Duodenal mucosa (tissue), 2 donors: ENCODE data around the gene KISS1.

ENCODE experiments used
- H3K27ac ChIP-seq: one replicate; pipeline ENCODE4 v1.7.0; 2013; ENCODE audit warnings: low read depth, low read length
- H3K27me3 ChIP-seq, 2 donors: one replicate each; pipeline ENCODE4 v1.7.0; 2013; ENCODE audit warnings: low read length in 2 of 2, control low read depth in 1 of 2; ENCODE audit not compliant: insufficient read depth in 2 of 2, control insufficient read depth in 1 of 2
- H3K36me3 ChIP-seq, 2 donors: one replicate each; pipeline ENCODE4 v1.7.0; 2013; ENCODE audit warnings: low read length in 2 of 2, control low read depth in 1 of 2; ENCODE audit not compliant: insufficient read depth in 2 of 2, control insufficient read depth in 1 of 2
- H3K4me1 ChIP-seq, 2 donors: one replicate each; pipeline ENCODE4 v1.7.0; 2013; ENCODE audit warnings: low read length in 2 of 2, control low read depth in 1 of 2; ENCODE audit not compliant: insufficient read depth in 2 of 2, control insufficient read depth in 1 of 2
- H3K4me3 ChIP-seq, 2 donors: one replicate each; pipeline ENCODE4 v1.7.0; 2013; ENCODE audit warnings: low read length in 2 of 2, low read depth in 1 of 2
- H3K9ac ChIP-seq, 2 donors: one replicate each; pipeline ENCODE4 v1.7.0; 2013; ENCODE audit warnings: low read length in 2 of 2, low read depth in 1 of 2
- H3K9me3 ChIP-seq, 2 donors: one replicate each; pipeline ENCODE4 v1.7.0; 2013; ENCODE audit warnings: low read length in 2 of 2, control low read depth in 1 of 2; ENCODE audit not compliant: control insufficient read depth in 1 of 2

KISS1 gene

DNA sequence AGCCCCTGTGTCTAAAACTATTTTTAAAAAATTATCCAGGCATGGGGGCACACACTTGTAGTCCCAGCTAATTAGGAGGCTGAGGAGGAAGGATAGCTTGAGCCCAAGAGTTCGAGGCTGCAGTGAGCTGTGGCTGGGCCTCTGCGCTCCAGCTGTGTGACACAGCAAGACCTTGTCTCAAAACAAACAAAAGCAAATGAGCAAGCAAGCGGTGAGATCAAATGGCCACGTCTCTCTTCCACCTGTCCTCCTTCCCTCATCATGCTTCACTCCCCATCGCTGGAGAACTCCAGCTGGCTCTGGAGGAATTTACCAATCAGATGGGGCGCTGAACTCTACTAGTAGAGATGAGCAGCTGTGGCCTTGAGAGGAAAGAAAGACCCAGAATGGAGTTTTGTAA is 16.2 kb downstream of the KISS1 start:
- Histone ChIP-seq H3K27me3 (peaks cover 0 to 4% of the 10 kb centered on the region in 2 donors), H3K4me1 (peaks cover 6 to 7% of the 10 kb centered on the region in 2 donors), H3K9me3 (no peaks in the 10 kb centered on the region), H3K9ac (no peak overlapping the region), H3K27ac (no peak overlapping the region), H3K4me3 (no peak overlapping the region), H3K36me3 (no peaks in the 10 kb centered on the region)

DNA sequence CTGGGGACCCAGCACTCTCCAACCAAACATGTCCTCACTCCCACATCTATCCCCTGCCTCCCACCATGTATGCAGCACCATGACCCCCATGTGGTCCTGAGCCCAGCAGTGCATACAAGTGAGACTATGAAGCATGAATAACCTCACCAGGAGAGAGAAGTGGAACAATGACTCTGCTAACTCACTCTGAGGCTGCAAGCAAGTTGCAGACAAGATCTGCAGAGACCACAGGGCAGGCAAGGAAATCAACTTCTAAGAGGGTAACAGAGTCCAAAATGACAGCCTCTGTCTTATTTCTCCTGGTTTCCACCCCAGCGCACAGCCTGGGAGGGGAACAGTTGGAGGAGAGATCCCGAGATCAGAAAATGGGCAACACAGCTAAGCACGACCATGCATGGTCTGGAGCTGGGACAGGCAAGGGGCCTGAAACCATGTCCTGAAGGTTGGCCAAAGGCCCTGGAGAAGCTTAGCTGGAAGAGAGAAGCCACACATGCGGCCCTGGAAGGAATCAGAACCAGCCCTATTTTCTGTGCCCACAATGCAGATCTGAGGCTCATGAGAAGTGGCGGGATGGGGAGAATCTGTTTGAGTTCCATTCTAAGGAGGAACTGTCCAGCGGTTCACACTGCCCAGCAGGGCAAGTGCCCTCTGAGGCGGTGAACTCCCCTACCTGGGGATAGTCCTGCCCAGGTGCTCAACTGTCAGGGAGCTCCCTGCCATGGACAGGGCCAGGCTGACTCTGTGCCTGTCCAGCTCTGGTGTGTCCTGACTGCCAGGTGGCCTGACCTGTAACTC is 17.6 kb downstream of the KISS1 start:
- Histone ChIP-seq H3K4me1 (peaks cover 6 to 7% of the 10 kb centered on the region in 2 donors), H3K4me3 (no peak overlapping the region), H3K27me3 (peaks cover 0 to 4% of the 10 kb centered on the region in 2 donors), H3K36me3 (no peaks in the 10 kb centered on the region), H3K9me3 (no peaks in the 10 kb centered on the region), H3K27ac (no peak overlapping the region), H3K9ac (no peak overlapping the region)

DNA sequence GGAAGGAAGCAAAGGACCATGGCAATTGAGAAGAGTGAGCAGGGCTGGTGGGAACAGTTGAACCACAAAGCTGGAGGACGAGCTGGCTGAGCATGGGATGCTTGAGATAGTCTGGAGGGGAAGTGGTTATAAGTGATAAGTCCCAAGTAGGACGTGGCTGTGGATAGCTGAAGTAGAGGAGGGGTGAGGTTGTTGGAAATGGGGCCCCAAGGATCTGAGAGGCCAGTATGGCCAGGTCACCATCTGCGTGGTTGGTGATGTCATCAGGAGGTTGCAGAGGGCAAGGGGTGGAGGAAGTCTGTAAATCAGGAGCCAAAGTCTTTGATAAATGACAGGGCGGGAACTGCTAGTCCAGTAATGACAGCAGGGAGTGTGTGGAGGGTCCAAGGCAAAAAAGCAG is 19.2 kb downstream of the KISS1 start:
- no peak overlapping the region for H3K27ac ChIP-seq
- H3K9me3 ChIP-seq, result no peaks in the 10 kb centered on the region
- no peak overlapping the region for H3K9ac ChIP-seq
- no peaks in the 10 kb centered on the region for H3K36me3 ChIP-seq
- no peak overlapping the region for H3K4me3 ChIP-seq
- peaks cover 6 to 7% of the 10 kb centered on the region in 2 donors for H3K4me1 ChIP-seq
- peaks cover 0 to 4% of the 10 kb centered on the region in 2 donors for H3K27me3 ChIP-seq

DNA sequence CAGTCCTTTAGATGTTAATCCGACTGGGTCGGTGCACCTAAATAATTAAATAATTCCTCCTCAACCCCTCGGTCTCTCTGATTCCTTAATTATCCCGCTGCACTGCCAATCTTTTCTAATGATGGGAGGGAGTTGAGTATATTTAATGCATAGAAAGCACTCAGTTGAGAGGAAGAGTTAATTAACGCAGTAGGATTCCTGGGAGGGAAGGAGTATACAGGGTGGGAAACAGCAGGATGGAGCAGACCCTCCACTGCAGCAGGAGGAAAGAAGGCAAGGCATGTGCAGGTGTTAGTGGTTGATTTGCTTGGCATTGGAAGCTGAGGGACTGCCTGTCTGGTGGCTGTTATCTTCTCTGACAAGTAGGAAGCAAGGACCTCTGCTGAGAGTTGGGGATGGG is 20.2 kb downstream of the KISS1 start:
- Histone ChIP-seq H3K9me3 (no peaks in the 10 kb centered on the region), H3K27me3 (peaks cover 0 to 4% of the 10 kb centered on the region in 2 donors), H3K9ac (no peak overlapping the region), H3K27ac (no peak overlapping the region), H3K36me3 (no peaks in the 10 kb centered on the region), H3K4me3 (no peak overlapping the region), H3K4me1 (peaks cover 6 to 7% of the 10 kb centered on the region in 2 donors)

DNA sequence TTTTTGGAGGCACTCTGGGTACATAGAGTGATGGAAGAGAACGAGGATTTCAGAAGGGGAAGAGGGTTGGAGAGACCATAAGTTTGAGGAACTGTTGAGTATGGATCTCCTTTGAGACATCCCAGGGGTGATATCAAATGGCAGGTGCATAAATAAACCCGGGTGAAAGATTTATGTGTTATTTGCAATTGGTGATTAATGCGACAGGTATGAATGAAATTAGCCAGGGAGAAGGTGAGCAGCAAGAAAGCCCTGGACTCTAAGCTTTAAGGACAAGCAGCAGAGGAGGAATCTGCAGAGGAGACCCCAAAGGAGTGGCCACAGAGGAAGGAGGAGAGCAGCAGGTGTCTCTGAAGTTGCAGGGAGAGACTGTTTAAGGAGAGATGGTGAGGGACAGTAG is 21.3 kb downstream of the KISS1 start:
- H3K27ac ChIP-seq, result no peak overlapping the region
- no peak overlapping the region for H3K4me3 ChIP-seq
- H3K9me3 ChIP-seq, result peaks cover 7 to 9% of the 10 kb centered on the region in 2 donors
- no peak overlapping the region for H3K9ac ChIP-seq
- peaks cover 0 to 4% of the 10 kb centered on the region in 2 donors for H3K27me3 ChIP-seq
- H3K4me1 ChIP-seq, result peaks cover 6 to 7% of the 10 kb centered on the region in 2 donors
- no peaks in the 10 kb centered on the region for H3K36me3 ChIP-seq

DNA sequence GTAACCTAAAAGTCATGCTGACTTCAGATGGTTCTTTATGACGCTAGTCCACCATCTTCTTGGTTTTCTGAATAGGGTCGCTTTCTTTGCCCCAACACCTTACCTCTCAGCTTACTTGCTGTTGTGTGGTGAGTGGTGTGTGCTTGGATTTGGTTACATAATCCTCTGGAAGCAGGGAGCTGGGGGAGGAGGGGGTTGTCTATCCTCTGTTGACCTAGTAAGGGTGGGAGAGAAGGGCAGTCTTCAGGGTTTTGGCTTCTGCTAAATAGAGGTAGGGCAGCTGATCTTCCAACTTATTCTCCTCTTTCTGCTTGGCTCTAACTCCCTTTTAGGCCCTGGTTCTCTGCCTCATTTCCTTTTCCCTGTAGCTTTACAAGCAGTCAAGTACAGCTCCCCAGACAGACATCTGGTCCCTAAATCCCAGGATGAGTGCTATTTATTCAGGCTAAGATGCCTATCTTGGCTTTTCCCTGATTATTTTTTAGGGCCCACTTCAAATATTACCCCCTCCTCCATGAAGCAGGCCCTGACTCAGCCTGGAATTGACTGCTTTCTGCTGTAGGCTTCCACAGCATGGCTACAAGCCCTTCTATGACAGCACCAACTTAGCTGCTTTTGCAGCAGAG is 23.8 kb downstream of the KISS1 start:
- no peak overlapping the region for H3K9ac ChIP-seq
- no peaks in the 10 kb centered on the region for H3K36me3 ChIP-seq
- H3K9me3 ChIP-seq, result peaks cover 20% of the 10 kb centered on the region in 2 donors
- no peaks in the 10 kb centered on the region for H3K27me3 ChIP-seq
- H3K4me3 ChIP-seq, result no peak overlapping the region
- H3K4me1 ChIP-seq, result peaks cover 4% of the 10 kb centered on the region in 2 donors
- no peak overlapping the region for H3K27ac ChIP-seq

DNA sequence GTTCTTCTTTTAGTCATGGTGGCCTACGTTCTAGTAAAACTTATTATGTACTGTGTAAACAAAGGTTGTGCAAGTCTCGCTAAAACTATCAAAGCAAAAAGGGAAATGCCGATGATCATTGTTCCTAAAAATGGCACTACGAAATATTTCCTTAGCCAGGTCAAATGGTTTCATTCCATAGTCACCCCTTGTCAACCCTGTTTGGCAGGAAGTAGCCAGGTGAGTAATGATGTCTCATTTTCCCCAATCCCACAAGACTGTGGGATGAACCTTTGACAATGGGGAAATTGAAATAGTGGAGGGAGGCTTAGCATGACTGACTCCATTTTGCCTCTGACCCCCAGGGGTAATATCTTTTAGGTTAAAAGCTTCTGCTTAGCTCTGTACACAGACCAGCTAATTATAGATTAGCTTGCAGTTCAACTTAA is 24.5 kb downstream of the KISS1 start:
- no peak overlapping the region for H3K27ac ChIP-seq
- no peaks in the 10 kb centered on the region for H3K27me3 ChIP-seq
- no peaks in the 10 kb centered on the region for H3K4me1 ChIP-seq
- H3K9ac ChIP-seq, result no peak overlapping the region
- no peaks in the 10 kb centered on the region for H3K36me3 ChIP-seq
- H3K9me3 ChIP-seq, result peaks cover 20% of the 10 kb centered on the region in 2 donors
- H3K4me3 ChIP-seq, result no peak overlapping the region

DNA sequence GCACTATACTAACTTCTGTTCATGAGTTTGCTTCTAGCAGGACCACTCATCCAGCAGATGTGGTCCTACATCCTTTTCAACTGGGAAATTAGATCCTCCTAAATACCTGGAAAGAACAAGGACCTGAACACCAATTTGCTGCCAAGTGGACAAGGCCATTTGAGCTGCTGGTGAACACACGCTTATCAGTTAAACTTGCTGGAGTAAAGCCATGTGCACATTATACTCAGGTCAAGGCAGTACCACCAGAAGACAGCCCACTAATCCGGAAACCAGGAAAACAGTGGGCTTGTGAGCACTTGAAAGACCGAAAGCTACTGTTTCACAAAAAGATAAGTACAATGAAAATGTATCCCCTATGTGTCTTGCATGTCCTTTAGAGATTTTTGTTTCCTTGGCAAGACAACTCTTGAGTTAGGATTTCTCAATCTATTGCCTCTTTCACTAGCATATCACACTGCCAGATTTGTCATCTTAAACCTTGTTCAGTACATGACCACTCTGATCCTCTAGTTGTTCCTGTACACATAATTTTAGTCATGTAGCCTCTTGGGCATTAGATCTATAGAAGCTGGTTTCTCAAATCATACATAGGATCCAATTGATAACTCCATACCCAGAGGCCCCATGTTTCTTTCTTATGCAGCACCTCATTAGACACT is 25.7 kb downstream of the KISS1 start:
- Histone ChIP-seq H3K9me3 (peaks cover 20% of the 10 kb centered on the region in 2 donors), H3K27ac (no peak overlapping the region), H3K36me3 (no peaks in the 10 kb centered on the region), H3K4me1 (no peaks in the 10 kb centered on the region), H3K9ac (no peak overlapping the region), H3K4me3 (no peak overlapping the region), H3K27me3 (no peaks in the 10 kb centered on the region)

DNA sequence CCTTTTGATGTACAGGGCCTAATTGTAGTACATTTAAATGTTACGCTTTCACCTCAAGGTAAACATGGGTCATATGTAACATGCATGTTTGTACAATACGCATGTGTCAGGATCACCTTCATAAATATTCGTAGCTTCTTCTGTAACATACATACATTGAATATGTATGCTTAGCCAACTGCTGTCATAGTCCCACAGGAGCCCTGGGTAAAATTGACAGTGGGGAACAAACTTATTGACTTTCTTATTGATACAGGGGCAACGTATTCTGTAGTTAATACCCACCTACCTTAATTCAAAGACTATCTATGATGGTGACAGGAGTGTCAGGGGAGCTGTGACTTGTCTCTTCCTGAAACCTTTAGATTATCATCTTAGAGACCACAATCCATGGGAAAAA is 26.4 kb downstream of the KISS1 start:
- no peaks in the 10 kb centered on the region for H3K4me1 ChIP-seq
- no peaks in the 10 kb centered on the region for H3K36me3 ChIP-seq
- no peak overlapping the region for H3K4me3 ChIP-seq
- H3K9ac ChIP-seq, result no peak overlapping the region
- peaks cover 20% of the 10 kb centered on the region in 2 donors for H3K9me3 ChIP-seq
- H3K27me3 ChIP-seq, result no peaks in the 10 kb centered on the region
- H3K27ac ChIP-seq, result no peak overlapping the region

DNA sequence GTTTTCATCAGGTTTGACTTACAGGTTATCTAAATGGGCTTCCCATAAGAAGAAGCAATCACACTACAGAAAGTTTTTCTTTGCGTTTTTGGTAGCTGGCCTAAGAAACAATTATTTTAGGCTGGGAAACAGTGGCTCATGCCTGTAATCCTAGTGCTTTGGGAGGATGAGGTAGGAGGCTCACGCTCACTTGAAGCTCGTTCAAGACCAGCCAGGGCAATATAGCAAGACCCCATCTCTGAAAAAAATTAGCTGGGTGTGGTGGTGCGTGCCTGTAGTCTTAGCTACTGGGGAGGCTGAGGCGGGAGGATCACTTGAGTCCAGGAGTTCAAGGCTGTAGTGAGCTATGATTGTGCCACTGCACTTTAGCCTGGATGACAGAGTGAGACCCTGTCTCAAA is 28.6 kb downstream of the KISS1 start:
- Histone ChIP-seq H3K9ac (no peak overlapping the region), H3K9me3 (peaks cover 20% of the 10 kb centered on the region in 2 donors), H3K27me3 (no peaks in the 10 kb centered on the region), H3K27ac (no peak overlapping the region), H3K4me1 (no peaks in the 10 kb centered on the region), H3K4me3 (no peak overlapping the region), H3K36me3 (no peaks in the 10 kb centered on the region)
